ENCODE data around the gene PRKD1.

DNA sequence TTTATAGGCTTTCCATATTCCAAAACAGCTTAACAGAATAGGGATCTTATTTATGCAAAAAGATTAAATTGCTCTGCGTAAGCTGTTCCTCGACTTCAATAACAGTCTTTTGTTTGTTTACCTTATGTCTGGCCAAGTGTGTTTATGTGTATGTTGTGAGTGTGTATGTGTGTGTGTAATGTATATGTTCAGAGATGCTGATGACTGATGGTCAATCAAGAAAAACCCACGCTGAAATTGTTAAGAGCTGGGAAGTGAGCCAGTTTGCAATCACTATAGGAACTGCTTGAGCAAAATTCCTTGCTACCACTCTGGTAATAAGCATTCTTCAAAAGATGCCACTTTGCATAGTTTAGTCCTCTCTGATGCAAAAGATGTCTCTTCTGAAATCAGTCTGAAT lies 59.6 kb downstream of the PRKD1 start:
- no peak for TF ChIP-seq POLR2A (IDR thresholded peaks at IDR 0.05)
- TF ChIP-seq, protein P1, sequence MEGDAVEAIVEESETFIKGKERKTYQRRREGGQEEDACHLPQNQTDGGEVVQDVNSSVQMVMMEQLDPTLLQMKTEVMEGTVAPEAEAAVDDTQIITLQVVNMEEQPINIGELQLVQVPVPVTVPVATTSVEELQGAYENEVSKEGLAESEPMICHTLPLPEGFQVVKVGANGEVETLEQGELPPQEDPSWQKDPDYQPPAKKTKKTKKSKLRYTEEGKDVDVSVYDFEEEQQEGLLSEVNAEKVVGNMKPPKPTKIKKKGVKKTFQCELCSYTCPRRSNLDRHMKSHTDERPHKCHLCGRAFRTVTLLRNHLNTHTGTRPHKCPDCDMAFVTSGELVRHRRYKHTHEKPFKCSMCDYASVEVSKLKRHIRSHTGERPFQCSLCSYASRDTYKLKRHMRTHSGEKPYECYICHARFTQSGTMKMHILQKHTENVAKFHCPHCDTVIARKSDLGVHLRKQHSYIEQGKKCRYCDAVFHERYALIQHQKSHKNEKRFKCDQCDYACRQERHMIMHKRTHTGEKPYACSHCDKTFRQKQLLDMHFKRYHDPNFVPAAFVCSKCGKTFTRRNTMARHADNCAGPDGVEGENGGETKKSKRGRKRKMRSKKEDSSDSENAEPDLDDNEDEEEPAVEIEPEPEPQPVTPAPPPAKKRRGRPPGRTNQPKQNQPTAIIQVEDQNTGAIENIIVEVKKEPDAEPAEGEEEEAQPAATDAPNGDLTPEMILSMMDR (IDR thresholded peaks at IDR 0.05), result no peak
